GM12878 (cell line): Measurements from ENCODE around the gene TNFRSF14. TPM values are rescaled to one million over a fixed set of nuclear protein-coding genes. Genes with fewer than 3 reads are reported as not detected.

Source experiments
- ATAC-seq: fragments of 200-7000 bp; cut with Tn5 transposase; 3 replicates; pipeline ENCODE4 v1.9.1; 2020; ENCODE audit warnings: mild to moderate bottlenecking, moderate library complexity
- BruUV-seq: library from RNA; stranded (reverse); fragments of 400-500 nt; replicated peaks from 2 replicates; lab custom pipeline; 2021; lab: Mats Ljungman, UMichigan
- CTCF ChIA-PET: fragments of 300-600 bp; sonication (Branson Sonifier 250); formaldehyde crosslinking; extraction: SDS; loops from one replicate; lab custom pipeline; 2021; ENCODE audit warnings: inconsistent platforms; lab: Yijun Ruan, JAX
- POLR2A ChIA-PET: fragments of 350-600 bp; formaldehyde crosslinking; extraction: SDS; loops from one replicate; lab custom pipeline; 2021; ENCODE audit warnings: inconsistent platforms; lab: Charles Lee
- RAD21 ChIA-PET: fragments of 300-600 bp; sonication (Branson Sonifier 250); formaldehyde crosslinking; loops from one replicate; lab custom pipeline; 2023; ENCODE audit warnings: antibody characterized with exemption; ENCODE audit not compliant: unreplicated experiment; lab: Charles Lee
- SMC1A ChIA-PET: fragments of 300-600 bp; sonication (Branson Sonifier 250); formaldehyde crosslinking; loops from one replicate; lab custom pipeline; 2023; ENCODE audit not compliant: unreplicated experiment, uncharacterized antibody; lab: Charles Lee
- DNase-seq: peaks from one replicate; pipeline ENCODE4 v3.0.0-alpha.2; 2011; ENCODE audit warnings: low read depth, low spot score
- FAIRE-seq: peaks from 3 replicates; lab custom pipeline; 2011; peaks lifted over from hg19 to GRCh38; lab: Jason Lieb, UNC
- H2AFZ ChIP-seq: 2 replicates; pipeline ENCODE4 v1.6.0; 2011; ENCODE audit warnings: low read depth, low read length, control low read depth; ENCODE audit not compliant: control insufficient read depth
- H3K27ac ChIP-seq: 2 replicates; pipeline ENCODE4 v1.5.1; 2011; ENCODE audit warnings: control low read depth; ENCODE audit not compliant: control insufficient read depth, insufficient read depth
- H3K27me3 ChIP-seq, 2 experiments: replicated peaks in 1 of 2; 2 replicates each; pipeline versions ENCODE4 v1.6.0 to v1.6.1; 2011; ENCODE audit warnings: low read length in 1 of 2; ENCODE audit not compliant: control insufficient read depth in 2 of 2, insufficient read depth in 2 of 2
- H3K36me3 ChIP-seq, 2 experiments: 2 replicates each; pipeline ENCODE4 v1.5.1; 2011; ENCODE audit warnings: low read length in 1 of 2; ENCODE audit not compliant: control insufficient read depth in 2 of 2, insufficient read depth in 2 of 2
- H3K4me1 ChIP-seq: 2 replicates; pipeline ENCODE4 v1.6.1; 2011; ENCODE audit warnings: mild to moderate bottlenecking, low read length, moderate library complexity, mixed read lengths; ENCODE audit not compliant: control insufficient read depth, insufficient read depth
- H3K4me2 ChIP-seq: 2 replicates; pipeline ENCODE4 v1.6.0; 2011; ENCODE audit warnings: control low read depth; ENCODE audit not compliant: control insufficient read depth, insufficient read depth
- H3K4me3 ChIP-seq: fragments of 200-600 bp; sonication (generic); 2 replicates; pipeline ENCODE4 v1.5.1; 2016
- H3K79me2 ChIP-seq: 2 replicates; pipeline ENCODE4 v1.6.0; 2011; ENCODE audit warnings: low read length; ENCODE audit not compliant: control insufficient read depth, insufficient read depth
- H3K9ac ChIP-seq: 2 replicates; pipeline ENCODE4 v1.8.0; 2011; ENCODE audit warnings: low read length, control low read depth, mixed read lengths; ENCODE audit not compliant: control insufficient read depth, insufficient read depth
- H3K9me3 ChIP-seq: replicated peaks from 3 replicates; pipeline ENCODE4 v1.5.1; 2011; ENCODE audit warnings: mild to moderate bottlenecking, low read length; ENCODE audit not compliant: control insufficient read depth, insufficient read depth
- H4K20me1 ChIP-seq: 2 replicates; pipeline ENCODE4 v1.6.0; 2011; ENCODE audit not compliant: control insufficient read depth, insufficient read depth
- CHD2 ChIP-seq: IDR thresholded peaks from 2 replicates; pipeline ENCODE4 v1.6.1; 2011; ENCODE audit warnings: low read depth, low read length, improper control_type of control experiment, borderline replicate concordance
- NBN ChIP-seq: fragments of 450-650 bp; IDR thresholded peaks from 2 replicates; pipeline ENCODE4 v1.6.1; 2016
- NFYB ChIP-seq: IDR thresholded peaks from 2 replicates; pipeline ENCODE4 v1.6.1; 2011; ENCODE audit warnings: low read depth, mild to moderate bottlenecking, low read length, improper control_type of control experiment, moderate library complexity; ENCODE audit not compliant: insufficient read depth
- RUNX3 ChIP-seq: IDR thresholded peaks from 2 replicates; pipeline ENCODE4 v1.6.1; 2012; ENCODE audit warnings: low read length, inconsistent platforms
- SMAD5 ChIP-seq: IDR thresholded peaks from 2 replicates; pipeline ENCODE4 v1.6.1; 2016; ENCODE audit warnings: antibody characterized with exemption, low read depth
- SMARCA5 ChIP-seq: fragments of 450-650 bp; IDR thresholded peaks from 2 replicates; pipeline ENCODE4 v1.6.1; 2017; ENCODE audit warnings: mild to moderate bottlenecking
- TARDBP ChIP-seq: IDR thresholded peaks from 2 replicates; pipeline ENCODE4 v1.6.1; 2016; ENCODE audit warnings: borderline replicate concordance
- WRNIP1 ChIP-seq: IDR thresholded peaks from 2 replicates; pipeline ENCODE4 v1.6.1; 2011; ENCODE audit warnings: low read depth, low read length, improper control_type of control experiment, borderline replicate concordance
- ZBTB4 ChIP-seq: fragments of 450-650 bp; formaldehyde crosslinking; IDR thresholded peaks from 2 replicates; pipeline ENCODE4 v1.4.0; 2022; ENCODE audit warnings: mild to moderate bottlenecking, moderate library complexity
- WGBS: methylation state at CpG from one replicate; pipeline ENCODE4 v1.1.6; 2016; ENCODE audit warnings: low lambda C conversion rate; ENCODE audit not compliant: insufficient replicate concordance, insufficient coverage; ENCODE audit errors: missing lambda C conversion rate; 5-methylcytosine and 5-hydroxymethylcytosine counted together
- in situ Hi-C: fragments of 300-500 bp; cut with MboI; formaldehyde crosslinking; loops from 9 replicates; pipeline ENCODE4 v1.14.3; 2018; ENCODE audit warnings: mixed read lengths
- intact Hi-C: fragments of 100-400 bp; cut with micrococcal nuclease; formaldehyde crosslinking; loops from one replicate; pipeline ENCODE4 v1.14.2; 2022; ENCODE audit not compliant: unreplicated experiment
- polyA plus RNA-seq, 11 experiments: library from polyadenylated mRNA; depleted of rRNA in 4 of 11; unstranded in 6 of 11; stranded (reverse) in 5 of 11; fragments of >200 nt; fragmentation: Nextera tagmentation in 4 of 11; fragmentation: Illumina TruSeq in 1 of 11; extraction: Ambion mirVana in 4 of 11; extraction: Trizol in 1 of 11; gene quantifications; 1 replicate in 1 of 11; 2 replicates in 10 of 11; pipeline versions ENCODE4 v1.2.1 to v1.2.3, GENCODE V29; 2011 to 2016; ENCODE audit warnings: inconsistent platforms in 2 of 11, missing spikeins in 2 of 11, low read depth in 1 of 11
- total RNA-seq, 4 experiments: library from RNA; depleted of rRNA in 3 of 4; stranded (reverse); fragments of >200 nt in 3 of 4; fragmentation: Illumina TruSeq in 1 of 4; extraction: Trizol in 1 of 4; gene quantifications; 2 replicates each; pipeline versions ENCODE4 v1.2.1 to v1.2.3, GENCODE V29; 2013 to 2021

Gene TNFRSF14
- total and polyA plus RNA-seq, 10 of the 15 experiments (the other 5 are each of a cell fraction or from before 2014, with no cell fraction given) = 0.43 to 114 (median 41.5) TPM

DNA sequence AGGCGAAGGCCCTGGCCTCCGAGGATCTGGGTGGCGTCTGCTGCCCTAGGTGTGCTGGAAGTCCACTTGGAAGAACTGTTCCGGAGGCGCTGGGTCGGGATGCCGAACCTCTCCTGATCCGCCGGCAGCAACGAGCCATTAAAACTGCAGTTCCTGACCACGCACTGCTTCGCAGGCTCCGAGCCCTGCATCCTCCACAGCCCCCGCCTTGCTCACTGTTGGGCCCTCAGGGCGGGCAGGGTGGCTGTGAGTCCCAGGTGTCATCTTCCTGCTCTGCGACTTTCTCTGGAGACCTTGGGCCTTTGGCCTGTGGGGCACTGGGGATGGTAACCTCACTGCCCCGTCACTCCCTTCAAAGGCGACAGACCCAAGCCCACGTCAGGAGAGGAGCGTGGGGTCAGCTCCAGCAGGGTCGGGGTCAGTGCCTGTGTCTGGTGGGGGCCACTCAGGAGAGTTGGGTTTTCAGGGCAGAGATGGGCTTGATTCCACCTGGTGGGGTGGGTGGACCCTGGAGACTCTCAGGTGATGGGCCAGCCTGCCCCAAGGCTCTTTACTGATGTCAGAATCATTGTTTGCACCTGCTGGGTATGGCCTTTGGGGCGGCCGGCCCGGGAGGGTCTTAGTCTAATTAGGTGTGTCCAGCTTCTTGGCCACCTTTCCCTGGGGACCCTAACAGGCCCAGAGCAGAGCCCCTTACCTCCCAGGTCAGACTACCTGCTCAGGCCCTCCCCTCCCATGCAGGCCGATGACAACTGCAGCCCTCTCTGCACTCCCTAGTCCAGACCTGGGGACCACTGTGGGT lies 33.5 kb downstream of the TNFRSF14 start:
- FAIRE-seq (no peak), DNase-seq (no peak), ATAC-seq (no peak)
- no peaks in the 10 kb centered on the region for H3K9me3 ChIP-seq
- H3K36me3 ChIP-seq = no peaks in the 10 kb centered on the region
- H4K20me1 ChIP-seq = no peaks in the 10 kb centered on the region
- no peak overlapping the region for H3K4me2 ChIP-seq
- peaks cover 4% of the 10 kb centered on the region for H3K79me2 ChIP-seq
- H3K9ac ChIP-seq = no peak overlapping the region
- H2AFZ ChIP-seq = no peak overlapping the region
- ChIA-PET RAD21 (no interaction called here), SMC1A (no interaction called here), POLR2A (no interaction called here), CTCF (no interaction called here)
- peaks cover 8% of the 10 kb centered on the region for H3K4me1 ChIP-seq
- no peak for TF ChIP-seq NBN
- TF ChIP-seq CHD2 = no peak
- TF ChIP-seq RUNX3 = no peak
- no peak for TF ChIP-seq NFYB
- no peak for TF ChIP-seq WRNIP1
- no peak for TF ChIP-seq SMAD5
- TF ChIP-seq SMARCA5 = no peak
- TF ChIP-seq ZBTB4 (CRISPR knock-in tag) = no peak
- no peak for TF ChIP-seq TARDBP
- 80% methylated on average over 25 of the region's 25 CpGs for WGBS
- H3K27me3 ChIP-seq = no peaks in the 10 kb centered on the region
- no peak overlapping the region for H3K4me3 ChIP-seq
- no peak overlapping the region for H3K27ac ChIP-seq
- in situ Hi-C loops = no loop called here
- intact Hi-C loops = no loop called here
- BruUV-seq = no TSS peak
